Stimulated activated CD4-positive, alpha-beta T cell treated with anti-CD3 and anti-CD28 coated beads, Interleukin-1b, Interleukin-23, amount 100 ng/mL, for 48 hours (primary cell): ENCODE data around the gene POLR3H.

Experiments
- DNase-seq: peaks from one replicate; pipeline ENCODE4 v3.0.0-alpha.2; 2020

Gene POLR3H

DNA sequence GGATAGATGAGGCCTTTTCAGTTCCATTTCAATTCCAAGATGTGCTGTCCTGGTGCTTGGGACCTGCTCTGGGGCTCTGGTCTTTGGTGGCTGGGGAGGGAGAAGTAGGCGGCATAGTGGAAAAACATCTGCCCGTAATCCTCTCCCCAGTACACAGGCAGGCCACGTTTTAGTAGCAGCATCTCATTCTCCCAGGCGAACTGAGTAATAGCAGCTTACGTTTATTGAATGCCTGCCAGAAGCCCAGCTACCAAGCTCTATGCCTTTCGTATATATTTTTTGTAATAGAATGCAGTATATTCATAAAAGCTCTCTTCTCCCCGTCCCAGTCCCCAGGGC lies 63.9 kb downstream of the POLR3H start:
- DNase-seq = no peak

DNA sequence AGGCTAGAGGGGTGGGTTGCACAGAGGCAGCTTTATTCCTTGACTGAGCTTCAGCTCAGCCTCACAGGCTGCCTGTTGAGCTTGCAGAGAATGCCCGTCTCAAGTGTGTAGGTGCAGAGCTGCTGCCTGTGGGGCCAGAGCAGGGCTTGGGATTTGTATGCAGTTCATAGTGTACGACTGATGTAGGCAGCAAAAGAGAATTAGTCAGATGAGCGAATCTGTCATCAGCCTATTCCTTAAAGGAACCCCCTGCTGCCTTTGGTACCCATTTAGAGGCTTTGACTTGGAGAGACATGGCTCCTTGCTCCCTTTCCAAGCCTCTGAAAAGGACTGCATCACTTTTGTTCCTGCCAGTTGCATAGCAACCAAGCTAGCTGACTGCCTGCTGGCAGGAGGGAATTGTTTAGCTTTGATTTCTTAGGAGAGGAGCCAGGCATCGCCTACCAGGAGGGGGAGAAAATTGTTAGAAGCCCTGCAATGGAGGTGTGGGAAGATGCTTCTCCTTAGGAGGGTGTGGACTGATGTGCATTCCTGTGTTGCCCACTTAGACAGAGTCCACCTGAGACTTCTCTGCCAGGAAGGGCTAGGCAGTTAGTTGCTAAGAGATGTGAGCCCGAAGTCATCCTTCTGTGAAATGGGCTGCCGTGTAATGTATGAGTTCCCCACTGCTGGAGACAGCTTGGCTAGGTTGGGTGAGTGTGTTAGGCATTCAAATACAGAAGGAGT lies 64.4 kb downstream of the POLR3H start:
- no peak for DNase-seq

DNA sequence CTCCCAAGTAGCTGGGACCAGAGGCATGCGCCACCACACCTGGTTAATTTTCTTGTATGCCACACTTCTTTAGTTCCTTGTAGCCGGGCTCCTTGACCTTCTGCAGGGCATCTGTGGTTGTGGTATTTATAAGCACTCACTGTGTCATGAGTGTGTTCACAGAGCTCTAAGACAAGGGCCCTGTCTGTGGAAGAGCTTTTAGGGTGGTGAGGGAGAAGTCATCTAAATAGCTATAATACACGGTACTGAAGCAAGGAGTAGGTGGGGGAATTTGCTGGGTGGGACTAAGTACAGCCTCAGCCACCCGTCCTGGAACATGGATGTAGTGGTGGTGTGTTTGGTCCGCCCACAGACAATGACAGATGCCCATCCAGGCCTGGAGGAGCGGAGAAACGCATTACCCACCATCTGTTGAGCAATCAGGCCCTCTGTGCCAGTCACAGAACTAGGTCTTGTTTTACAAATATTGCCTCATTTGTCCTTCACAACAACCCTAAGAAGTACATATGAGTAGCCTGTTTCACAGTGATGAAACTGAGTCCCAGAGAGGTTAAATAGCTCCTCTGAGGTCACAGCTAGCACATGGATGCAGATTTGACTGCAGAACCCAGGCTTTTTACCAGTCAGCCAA lies 65.3 kb downstream of the POLR3H start:
- peak; percentile 13 for DNase-seq

DNA sequence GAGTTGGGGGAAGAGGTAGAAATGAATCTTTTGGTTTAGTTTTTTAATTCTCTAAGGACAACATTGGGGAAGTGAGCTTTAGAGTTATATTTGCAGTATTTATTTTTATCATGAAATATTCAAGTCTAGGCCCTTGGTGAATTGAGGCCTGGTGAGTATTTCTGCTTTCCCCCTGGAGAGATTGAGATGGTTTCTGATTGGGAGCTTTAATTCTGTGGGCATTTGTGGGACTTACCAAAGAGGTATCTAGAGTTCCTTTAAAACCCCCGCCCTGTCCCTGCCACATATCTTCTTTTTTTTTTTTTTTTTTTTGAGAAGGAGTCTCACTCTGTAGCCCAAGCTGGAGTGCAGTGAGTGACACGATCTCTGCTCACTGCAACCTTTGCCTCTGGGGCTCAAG lies 65.8 kb downstream of the POLR3H start:
- DNase-seq = no peak
